Activated T-helper 2 cell treated with anti-CD3 and anti-CD28 coated beads, Interferon-gamma antibody, Interleukin-2, Interleukin-4, amounts not matched to agents 10 μg/mL and 5 μg/mL and 100 μg/mL, durations not matched to agents 14 hours and 24 hours and 36 hours (primary cell): ENCODE measurements around the gene ZPBP. TPM values are rescaled to one million over a fixed set of nuclear protein-coding genes. Genes with fewer than 3 reads are reported as not detected.

Experiments used
- total RNA-seq: library from RNA; stranded (reverse); gene quantifications from 2 replicates; pipeline ENCODE4 v1.2.3, GENCODE V29; 2022

The ZPBP gene
- total RNA-seq, 1 donor from 2014 or later, result not detected

Other genes starting within 250 kb of the ZPBP start
- 360 and 371 TPM in 2 replicates for gene IKZF1, start 211.5 kb upstream of the ZPBP start, total RNA-seq